DOHH2 (cell line): ENCODE data around the gene PAX7.

Experiments used
- H3F3A ChIP-seq: fragments of 200-600 bp; sonication (generic), shearing (Covaris generic); 2 replicates; pipeline ENCODE4 v1.6.0; 2016; ENCODE audit warnings: antibody characterized with exemption, mild to moderate bottlenecking; ENCODE audit not compliant: control insufficient read depth, insufficient read depth
- H3K27ac ChIP-seq: fragments of 200-600 bp; sonication (generic); 2 replicates; pipeline ENCODE4 v1.5.1; 2014; ENCODE audit warnings: low read depth, mild to moderate bottlenecking, low read length, moderate library complexity
- H3K27me3 ChIP-seq: fragments of 200-600 bp; sonication (generic); 2 replicates; pipeline ENCODE4 v1.6.1; 2014; ENCODE audit warnings: mild to moderate bottlenecking, low read length, mixed read lengths; ENCODE audit not compliant: control insufficient read depth
- H3K36me3 ChIP-seq: fragments of 200-600 bp; sonication (generic); 2 replicates; pipeline ENCODE4 v1.6.1; 2014; ENCODE audit warnings: mild to moderate bottlenecking, low read length, moderate library complexity, mixed read lengths; ENCODE audit not compliant: control insufficient read depth
- H3K4me1 ChIP-seq: fragments of 200-600 bp; sonication (generic); 2 replicates; pipeline ENCODE4 v1.6.1; 2014; ENCODE audit warnings: mild to moderate bottlenecking, low read length, mixed read lengths; ENCODE audit not compliant: control insufficient read depth
- H3K4me2 ChIP-seq: fragments of 200-600 bp; sonication (generic); 2 replicates; pipeline ENCODE4 v1.6.0; 2014; ENCODE audit warnings: mild to moderate bottlenecking, low read length, moderate library complexity
- H3K4me3 ChIP-seq: fragments of 200-600 bp; sonication (generic); 2 replicates; pipeline ENCODE4 v1.5.1; 2014; ENCODE audit warnings: mild to moderate bottlenecking, low read length, mixed read lengths
- H3K79me2 ChIP-seq: fragments of 200-600 bp; sonication (generic); 2 replicates; pipeline ENCODE4 v1.6.1; 2014; ENCODE audit warnings: mild to moderate bottlenecking, low read length, mixed read lengths; ENCODE audit not compliant: control insufficient read depth
- H3K9me2 ChIP-seq: fragments of 200-600 bp; sonication (generic); replicated peaks from 2 replicates; pipeline ENCODE4 v1.6.1; 2014; ENCODE audit warnings: mild to moderate bottlenecking, low read length, mixed read lengths; ENCODE audit not compliant: control insufficient read depth
- H3K9me3 ChIP-seq: fragments of 200-600 bp; sonication (generic); 2 replicates; pipeline ENCODE4 v1.6.1; 2014; ENCODE audit warnings: antibody characterized with exemption, low read length, mixed read lengths; ENCODE audit not compliant: control insufficient read depth, insufficient read depth
- H4K20me1 ChIP-seq: fragments of 200-600 bp; sonication (generic); 2 replicates; pipeline ENCODE4 v1.6.0; 2014; ENCODE audit warnings: low read depth, mild to moderate bottlenecking, antibody characterized with exemption, low read length, moderate library complexity; ENCODE audit not compliant: control insufficient read depth, insufficient read depth
- EZH2phosphoT487 ChIP-seq: fragments of 200-600 bp; sonication (generic); IDR thresholded peaks from 2 replicates; pipeline ENCODE4 v1.6.1; 2017; ENCODE audit warnings: borderline replicate concordance, mild to moderate bottlenecking, antibody characterized with exemption, low read length, moderate library complexity, mixed read lengths
- TF ChIP-seq, protein P1 (sequence below): fragments of 200-600 bp; sonication (generic); IDR thresholded peaks from one replicate; pipeline ENCODE4 v1.5.1; 2014; ENCODE audit warnings: antibody characterized with exemption, mild to moderate bottlenecking, low read depth, low read length; ENCODE audit not compliant: poor library complexity, severe bottlenecking

Gene PAX7

DNA sequence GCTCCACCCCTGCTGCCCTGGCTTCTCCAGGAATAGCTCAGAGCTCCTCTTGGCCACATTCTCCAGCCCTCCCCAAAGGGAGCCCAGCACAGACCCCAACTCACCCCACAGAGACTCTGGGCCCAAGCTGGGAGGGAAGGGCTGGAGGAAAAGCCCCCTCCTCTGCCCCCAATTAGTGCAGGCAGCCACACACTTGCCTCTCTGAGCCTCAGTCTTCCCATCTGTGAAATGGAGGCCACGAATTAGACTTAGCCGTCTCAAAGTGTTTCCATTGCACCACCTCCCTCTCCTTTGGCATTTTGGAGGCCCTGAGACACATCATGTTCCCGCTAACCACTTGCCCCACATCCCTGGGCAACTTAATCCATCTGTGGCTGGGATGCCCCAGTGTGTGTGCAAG lies 108.0 kb downstream of the PAX7 start:
- H3K4me2 ChIP-seq, result no peak overlapping the region
- no peaks in the 10 kb centered on the region for H3K9me3 ChIP-seq
- H3F3A ChIP-seq, result no peaks in the 10 kb centered on the region
- H3K79me2 ChIP-seq, result no peaks in the 10 kb centered on the region
- H3K4me3 ChIP-seq, result no peak overlapping the region
- H3K36me3 ChIP-seq, result no peaks in the 10 kb centered on the region
- no peaks in the 10 kb centered on the region for H3K9me2 ChIP-seq
- H4K20me1 ChIP-seq, result no peaks in the 10 kb centered on the region
- no peaks in the 10 kb centered on the region for H3K4me1 ChIP-seq
- no peaks in the 10 kb centered on the region for H3K27me3 ChIP-seq
- TF ChIP-seq, protein P1, sequence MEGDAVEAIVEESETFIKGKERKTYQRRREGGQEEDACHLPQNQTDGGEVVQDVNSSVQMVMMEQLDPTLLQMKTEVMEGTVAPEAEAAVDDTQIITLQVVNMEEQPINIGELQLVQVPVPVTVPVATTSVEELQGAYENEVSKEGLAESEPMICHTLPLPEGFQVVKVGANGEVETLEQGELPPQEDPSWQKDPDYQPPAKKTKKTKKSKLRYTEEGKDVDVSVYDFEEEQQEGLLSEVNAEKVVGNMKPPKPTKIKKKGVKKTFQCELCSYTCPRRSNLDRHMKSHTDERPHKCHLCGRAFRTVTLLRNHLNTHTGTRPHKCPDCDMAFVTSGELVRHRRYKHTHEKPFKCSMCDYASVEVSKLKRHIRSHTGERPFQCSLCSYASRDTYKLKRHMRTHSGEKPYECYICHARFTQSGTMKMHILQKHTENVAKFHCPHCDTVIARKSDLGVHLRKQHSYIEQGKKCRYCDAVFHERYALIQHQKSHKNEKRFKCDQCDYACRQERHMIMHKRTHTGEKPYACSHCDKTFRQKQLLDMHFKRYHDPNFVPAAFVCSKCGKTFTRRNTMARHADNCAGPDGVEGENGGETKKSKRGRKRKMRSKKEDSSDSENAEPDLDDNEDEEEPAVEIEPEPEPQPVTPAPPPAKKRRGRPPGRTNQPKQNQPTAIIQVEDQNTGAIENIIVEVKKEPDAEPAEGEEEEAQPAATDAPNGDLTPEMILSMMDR, result no peak
- TF ChIP-seq EZH2phosphoT487, result no peak
- H3K27ac ChIP-seq, result no peak overlapping the region

- Histone ChIP-seq H3K9me2 (no peaks in the 10 kb centered on the region), H3K79me2 (no peaks in the 10 kb centered on the region), H3K4me1 (no peaks in the 10 kb centered on the region), H3K9me3 (no peaks in the 10 kb centered on the region), H3F3A (no peaks in the 10 kb centered on the region), H3K36me3 (no peaks in the 10 kb centered on the region), H3K4me2 (no peak overlapping the region), H3K27ac (no peak overlapping the region), H4K20me1 (no peaks in the 10 kb centered on the region), H3K4me3 (no peak overlapping the region), H3K27me3 (no peaks in the 10 kb centered on the region)
- no peak for TF ChIP-seq EZH2phosphoT487
- TF ChIP-seq, protein P1, result no peak
Measured at GRCh38 chr1:18739408-18739807, 108.8 kb downstream of the PAX7 start.

GRCh38 chr1:18739897-18740296 lies 109.3 kb downstream of the PAX7 start:
- Histone ChIP-seq H3K27ac (no peak overlapping the region), H3K27me3 (no peaks in the 10 kb centered on the region), H3K79me2 (no peaks in the 10 kb centered on the region), H3K4me1 (no peaks in the 10 kb centered on the region), H3K36me3 (no peaks in the 10 kb centered on the region), H3K9me3 (no peaks in the 10 kb centered on the region), H3K9me2 (no peaks in the 10 kb centered on the region), H3F3A (no peaks in the 10 kb centered on the region), H3K4me2 (no peak overlapping the region), H3K4me3 (no peak overlapping the region), H4K20me1 (no peaks in the 10 kb centered on the region)
- TF ChIP-seq EZH2phosphoT487, result no peak
- TF ChIP-seq, protein P1, result no peak

GRCh38 chr1:18740617-18741016 lies 110.0 kb downstream of the PAX7 start:
- H3K36me3 ChIP-seq, result no peaks in the 10 kb centered on the region
- no peaks in the 10 kb centered on the region for H3K27me3 ChIP-seq
- no peaks in the 10 kb centered on the region for H3K4me1 ChIP-seq
- H3F3A ChIP-seq, result no peaks in the 10 kb centered on the region
- H3K9me3 ChIP-seq, result no peaks in the 10 kb centered on the region
- H3K4me3 ChIP-seq, result no peak overlapping the region
- H3K27ac ChIP-seq, result no peak overlapping the region
- no peaks in the 10 kb centered on the region for H3K79me2 ChIP-seq
- H4K20me1 ChIP-seq, result no peaks in the 10 kb centered on the region
- no peak for TF ChIP-seq EZH2phosphoT487
- TF ChIP-seq, protein P1, result no peak
- no peak overlapping the region for H3K4me2 ChIP-seq
- no peaks in the 10 kb centered on the region for H3K9me2 ChIP-seq
